Stimulated activated CD8-positive, alpha-beta memory T cell treated with anti-CD3 and anti-CD28 coated beads, Interleukin-4, amount 100 ng/mL, for 48 hours (primary cell): ENCODE results near the gene RPIA.
"Not testable (repeated sequence)": the region's sequence is repeated elsewhere in the genome, so short reads cannot be mapped to it uniquely, and the experiment has no call there.

Experiments used
- DNase-seq: peaks from one replicate; pipeline ENCODE4 v3.0.0-alpha.2; 2020

RPIA gene

GRCh38 chr2:88691339-88692183, at the start of gene RPIA:
Gene RPIA (plus strand): TSS chr2:88691673. CDS start chr2:88691699, 26 bp downstream.
- DNase-seq: peak; percentile 99

GRCh38 chr2:88642278-88642677, 49.2 kb upstream of the RPIA start:
- DNase-seq: no peak

GRCh38 chr2:88645291-88645882, 46.1 kb upstream of the RPIA start:
- not testable (repeated sequence) for DNase-seq

- no peak for DNase-seq
These were observed 39.8 kb upstream of the RPIA start for GRCh38 chr2:88651646-88652045.

- no peak for DNase-seq
These were observed 36.8 kb upstream of the RPIA start for GRCh38 chr2:88654714-88655113.

- DNase-seq: no peak
These were observed 34.8 kb upstream of the RPIA start for GRCh38 chr2:88656690-88657089.

- DNase-seq: no peak
These were observed 34.3 kb upstream of the RPIA start for GRCh38 chr2:88657131-88657530.

- no peak for DNase-seq
These were observed 33.1 kb upstream of the RPIA start for GRCh38 chr2:88658326-88658725.

GRCh38 chr2:88658881-88659537, 32.5 kb upstream of the RPIA start:
- DNase-seq: no peak

- no peak for DNase-seq
These were observed 31.9 kb upstream of the RPIA start for GRCh38 chr2:88659538-88659915.

GRCh38 chr2:88660622-88661021, 30.9 kb upstream of the RPIA start:
- DNase-seq: no peak

- DNase-seq: no peak
These were observed 24.9 kb upstream of the RPIA start for GRCh38 chr2:88666576-88666975.

- DNase-seq: no peak
These were observed 24.3 kb upstream of the RPIA start for GRCh38 chr2:88667219-88667618.

GRCh38 chr2:88668862-88669261, 22.6 kb upstream of the RPIA start:
- no peak for DNase-seq

GRCh38 chr2:88669482-88670214, 21.8 kb upstream of the RPIA start:
- peak; percentile 31 for DNase-seq

GRCh38 chr2:88671786-88672427, 19.6 kb upstream of the RPIA start:
- DNase-seq: no peak

- no peak for DNase-seq
These were observed 18.1 kb upstream of the RPIA start for GRCh38 chr2:88673363-88673762.

GRCh38 chr2:88680266-88680902, 11.1 kb upstream of the RPIA start:
- DNase-seq: no peak

GRCh38 chr2:88680916-88681315, 10.6 kb upstream of the RPIA start:
- no peak for DNase-seq

GRCh38 chr2:88683160-88684021, 8.1 kb upstream of the RPIA start:
- no peak for DNase-seq

- no peak for DNase-seq
These were observed 7.0 kb upstream of the RPIA start for GRCh38 chr2:88684519-88684918.
